ENCODE measurements around the gene NR2F1. TPM values are rescaled to one million over a fixed set of nuclear protein-coding genes. Genes with fewer than 3 reads are reported as not detected.

NR2F1 gene
- total and polyA plus RNA-seq, 2 experiments from 2014 or later, result 0.13 to 1.3 TPM

DNA sequence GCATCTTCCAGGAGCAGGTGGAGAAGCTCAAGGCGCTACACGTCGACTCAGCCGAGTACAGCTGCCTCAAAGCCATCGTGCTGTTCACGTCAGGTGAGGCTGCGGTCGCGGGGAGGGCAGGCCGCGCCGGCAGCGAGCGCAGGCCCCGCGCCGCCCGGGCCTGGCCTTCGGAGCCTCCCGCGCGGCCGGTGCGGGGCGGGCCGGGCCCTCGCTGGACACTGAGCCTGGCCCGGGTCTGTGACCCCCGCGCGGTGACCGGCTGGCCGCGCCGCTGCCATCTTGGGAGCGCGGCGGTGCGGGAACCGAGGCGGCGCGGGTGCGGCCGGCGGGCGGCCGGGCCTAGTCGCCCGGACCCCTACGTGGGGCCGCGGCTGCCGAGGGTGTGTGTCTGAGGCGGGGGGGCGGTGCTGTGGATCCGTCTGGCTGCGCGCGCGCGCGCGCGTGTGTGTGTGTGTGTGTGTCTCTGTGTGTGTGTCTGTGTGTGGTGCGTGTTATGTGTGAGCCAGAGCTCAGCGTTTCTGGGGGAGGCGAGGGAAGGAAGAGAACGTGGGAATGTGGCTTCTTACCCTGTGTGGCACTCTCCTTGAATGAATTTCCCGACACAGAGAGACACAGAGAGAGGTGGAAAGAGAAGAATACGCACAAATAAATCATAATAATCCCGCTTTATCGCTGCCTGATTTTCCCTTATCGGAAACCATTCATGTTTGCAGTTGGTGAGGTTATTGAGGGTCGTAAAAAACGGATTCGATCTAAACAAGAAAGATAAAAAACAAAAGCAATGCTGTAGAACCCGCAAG lies 5.5 kb downstream of the NR2F1 start:
- Histone ChIP-seq H3K27me3 (peaks cover 100% of the 10 kb centered on the region), H3K4me3 (no peak overlapping the region), H3K27ac (no peak overlapping the region), H3K9me3 (ENCODE audit: low read depth) (no peaks in the 10 kb centered on the region), H3K36me3 (no peaks in the 10 kb centered on the region), H3K4me1 (ENCODE audit: low read depth) (peaks cover 2% of the 10 kb centered on the region)
- DNase-seq (ENCODE audit: low read depth in 1 of 2, low spot score in 1 of 2), result peak in 1 of 2 donors; percentile 48
- TF ChIP-seq CTCF (IDR thresholded peaks at IDR 0.05; ENCODE audit: low read depth, low read length), result no peak

DNA sequence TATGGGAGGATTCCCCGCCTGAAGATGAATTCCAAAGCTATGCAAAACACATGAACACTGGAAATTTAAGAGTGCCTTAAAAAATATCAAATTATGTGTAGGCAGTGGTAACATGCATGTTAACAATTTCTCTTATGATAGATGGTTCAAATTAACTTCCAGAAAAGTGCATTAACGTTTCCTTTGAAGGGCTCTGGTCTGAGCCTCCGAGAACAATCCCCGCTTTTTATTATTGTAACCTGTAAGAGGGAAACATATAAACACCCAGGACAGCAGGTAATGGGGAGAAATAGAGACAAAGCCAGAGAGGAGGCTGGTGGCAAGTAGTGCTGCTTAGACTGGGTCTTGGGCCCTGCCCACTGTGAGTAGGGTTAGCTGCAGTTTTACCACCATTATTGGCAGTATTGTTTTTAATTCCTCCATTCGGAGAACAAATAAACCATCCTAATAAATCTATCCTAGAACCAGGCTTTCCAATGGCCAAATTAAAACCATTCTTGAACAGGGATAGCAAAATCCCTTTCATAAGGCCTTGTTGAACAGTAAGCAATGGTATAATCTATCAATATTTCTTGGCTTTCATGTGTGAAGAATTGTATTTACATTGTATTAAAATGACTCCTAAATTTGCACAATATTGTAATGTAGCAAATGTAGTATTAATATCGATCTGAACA lies 6.3 kb downstream of the NR2F1 start:
- Histone ChIP-seq H3K9me3 (ENCODE audit: low read depth) (no peaks in the 10 kb centered on the region), H3K36me3 (no peaks in the 10 kb centered on the region), H3K27me3 (peaks cover 100% of the 10 kb centered on the region), H3K27ac (no peak overlapping the region), H3K4me3 (no peak overlapping the region), H3K4me1 (ENCODE audit: low read depth) (no peaks in the 10 kb centered on the region)
- no peak for DNase-seq (ENCODE audit: low read depth in 1 of 2, low spot score in 1 of 2)
- TF ChIP-seq CTCF (IDR thresholded peaks at IDR 0.05; ENCODE audit: low read depth, low read length), result no peak

GRCh38 chr5:93589829-93590215 lies 6.8 kb downstream of the NR2F1 start:
- Histone ChIP-seq H3K4me1 (ENCODE audit: low read depth) (no peaks in the 10 kb centered on the region), H3K36me3 (no peaks in the 10 kb centered on the region), H3K27me3 (peaks cover 100% of the 10 kb centered on the region), H3K9me3 (ENCODE audit: low read depth) (no peaks in the 10 kb centered on the region), H3K27ac (no peak overlapping the region), H3K4me3 (no peak overlapping the region)
- no peak for DNase-seq (ENCODE audit: low read depth in 1 of 2, low spot score in 1 of 2)
- no peak for TF ChIP-seq CTCF (IDR thresholded peaks at IDR 0.05; ENCODE audit: low read depth, low read length)

- peak in 1 of 2 donors; percentile 34 for DNase-seq (ENCODE audit: low read depth in 1 of 2, low spot score in 1 of 2)
- TF ChIP-seq CTCF (IDR thresholded peaks at IDR 0.05; ENCODE audit: low read depth, low read length), result no peak
- Histone ChIP-seq H3K9me3 (ENCODE audit: low read depth) (no peaks in the 10 kb centered on the region), H3K36me3 (no peaks in the 10 kb centered on the region), H3K27me3 (peaks cover 100% of the 10 kb centered on the region), H3K4me3 (no peak overlapping the region), H3K4me1 (ENCODE audit: low read depth) (no peaks in the 10 kb centered on the region), H3K27ac (no peak overlapping the region)
These were observed 7.5 kb downstream of the NR2F1 start for GRCh38 chr5:93590493-93590892.

- no peaks in the 10 kb centered on the region for H3K9me3 ChIP-seq (ENCODE audit: low read depth)
- TF ChIP-seq CTCF (IDR thresholded peaks at IDR 0.05; ENCODE audit: low read depth, low read length), result no peak
- H3K36me3 ChIP-seq, result no peaks in the 10 kb centered on the region
- no peaks in the 10 kb centered on the region for H3K4me1 ChIP-seq (ENCODE audit: low read depth)
- H3K27me3 ChIP-seq, result peaks cover 100% of the 10 kb centered on the region
- H3K4me3 ChIP-seq, result no peak overlapping the region
- no peak for DNase-seq (ENCODE audit: low read depth in 1 of 2, low spot score in 1 of 2)
- no peak overlapping the region for H3K27ac ChIP-seq
These were observed 8.4 kb downstream of the NR2F1 start for GRCh38 chr5:93591323-93591945.

Data from cardiac muscle cell (in vitro differentiated cells and primary cell).